Retina (tissue), 1 donor: ENCODE results near the gene CCDC51.
"Not testable (repeated sequence)": the region's sequence is repeated elsewhere in the genome, so short reads cannot be mapped to it uniquely, and the experiment has no call there.

ENCODE experiments used
- DNase-seq: peaks from one replicate; pipeline ENCODE4 v3.0.0-alpha.2; 2016

CCDC51 gene

DNA sequence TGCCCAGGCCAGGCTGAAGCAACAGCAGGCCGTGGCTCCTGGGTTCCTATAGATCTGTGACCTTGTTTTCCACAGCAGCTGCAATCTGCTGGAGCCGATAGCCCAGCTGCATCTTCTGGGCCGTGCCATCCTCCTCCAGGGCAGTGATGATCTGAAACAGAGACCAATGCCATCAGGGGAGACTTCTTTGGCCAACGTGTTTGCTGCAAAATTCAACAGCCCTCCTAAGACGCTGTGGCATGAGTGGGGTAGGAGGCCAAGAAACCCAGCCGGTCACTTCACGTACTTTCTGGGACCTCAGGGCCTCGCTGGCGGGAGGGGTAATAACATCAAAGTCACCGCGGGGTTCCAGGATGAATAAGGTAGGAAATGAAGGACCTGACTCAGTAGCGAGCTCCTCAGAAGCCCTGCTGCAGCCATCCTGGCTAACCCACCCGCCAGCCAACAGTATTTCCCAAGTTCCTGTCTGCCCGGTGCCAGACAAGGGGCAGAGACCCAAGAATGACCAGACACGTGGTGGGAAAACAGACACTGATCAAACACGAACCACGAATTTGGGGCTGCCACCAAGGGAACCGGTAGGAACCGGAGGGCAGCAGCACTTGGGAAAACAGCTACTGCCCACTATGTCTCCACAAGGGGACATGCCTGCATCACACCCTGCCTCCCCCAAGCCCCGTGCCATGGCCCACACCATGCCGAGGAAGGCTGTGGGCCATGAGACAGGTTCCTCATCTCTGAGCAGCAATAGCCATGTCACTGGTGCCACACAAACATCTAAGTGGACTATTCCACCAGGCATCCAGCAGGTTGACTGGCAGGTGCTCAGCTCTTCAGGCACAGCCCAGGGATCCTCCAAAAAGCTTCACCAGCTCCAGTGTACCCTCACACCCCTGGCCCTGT, 35.2 kb downstream of the CCDC51 start:
- DNase-seq = no peak

DNA sequence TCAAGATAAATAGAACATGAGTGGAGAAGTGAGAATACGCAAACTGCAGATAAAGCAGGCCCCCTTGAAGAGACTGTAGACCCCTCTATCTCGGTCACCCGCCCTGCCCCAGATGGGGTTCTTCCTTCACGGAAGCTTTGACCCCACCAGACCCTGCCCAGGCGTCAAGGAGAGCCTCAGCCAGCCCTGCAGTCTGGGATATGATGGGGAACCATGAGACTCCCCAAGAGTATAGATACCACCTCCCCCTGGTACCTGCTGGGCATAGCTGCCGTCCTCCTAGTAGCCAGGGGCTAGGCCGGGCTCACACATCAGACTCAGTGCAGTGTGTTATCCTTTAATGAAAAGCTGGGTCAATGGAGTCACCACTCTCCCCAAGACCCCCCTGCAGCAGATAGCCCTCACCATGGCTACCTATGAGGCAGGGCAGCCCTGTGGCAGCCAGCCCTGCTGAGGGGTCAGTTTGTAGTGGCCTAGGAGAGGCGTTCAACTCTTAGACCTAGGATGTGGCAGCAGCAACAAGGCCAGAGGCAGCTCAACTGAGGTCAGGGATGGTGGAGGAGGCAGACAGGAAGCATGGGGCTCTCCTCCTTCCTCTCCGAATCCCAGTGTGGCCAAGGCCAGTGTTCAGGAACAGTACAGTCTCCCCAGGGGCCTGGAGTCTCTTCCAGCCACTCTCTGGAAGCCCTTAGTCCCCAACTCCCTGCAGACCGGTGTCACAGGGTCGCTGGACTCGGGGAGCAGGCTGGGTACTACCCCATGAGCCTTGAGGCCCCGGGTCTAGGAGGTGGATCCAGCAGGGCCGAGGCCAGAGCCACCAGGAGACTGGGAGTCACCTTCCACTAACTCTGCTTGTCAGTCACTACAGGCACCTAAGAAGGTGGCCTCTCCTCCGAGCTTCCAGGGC, 36.1 kb downstream of the CCDC51 start:
- no peak for DNase-seq

DNA sequence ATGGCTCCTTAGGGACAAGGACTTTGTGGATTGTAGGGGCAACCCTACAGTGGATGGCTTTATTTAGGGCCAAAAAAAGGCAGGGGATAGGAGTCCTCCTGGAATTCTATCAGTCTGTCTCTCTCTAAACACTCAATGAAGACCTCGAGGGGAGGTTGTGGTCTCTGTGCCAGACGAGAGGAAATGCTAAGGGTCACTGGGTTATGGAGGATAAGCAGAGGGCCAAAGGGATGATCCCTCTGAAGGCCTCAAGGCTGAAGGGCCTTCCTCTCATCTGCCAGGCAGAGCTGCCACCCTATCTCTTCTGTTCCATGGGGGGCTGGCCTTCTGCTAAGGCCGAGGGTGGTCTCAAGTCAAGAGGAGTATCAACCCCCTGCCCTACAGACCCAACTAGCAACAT, 37.0 kb downstream of the CCDC51 start:
- DNase-seq = no peak

DNA sequence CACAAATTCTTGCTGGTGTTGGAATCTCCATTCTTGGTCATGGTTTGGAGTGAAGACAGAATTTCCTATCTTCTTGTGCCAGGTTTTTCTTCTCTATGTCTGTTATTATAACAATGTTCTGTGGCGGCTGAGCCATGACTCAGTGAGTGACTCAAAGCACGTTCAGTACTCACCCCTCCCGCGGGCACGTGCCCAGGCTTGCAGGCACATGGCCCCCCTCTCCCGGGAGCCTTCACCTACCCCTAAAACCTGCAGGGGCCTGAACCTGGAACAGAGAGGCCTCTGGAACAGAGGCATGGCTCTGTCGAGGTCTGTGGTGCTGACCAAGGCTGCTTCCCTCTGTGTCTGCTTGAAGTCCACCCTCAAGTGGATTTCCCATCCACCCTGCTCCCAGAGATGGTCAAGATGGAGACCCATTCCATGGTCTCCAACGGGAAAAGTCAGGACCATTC, 37.6 kb downstream of the CCDC51 start:
- DNase-seq = no peak

DNA sequence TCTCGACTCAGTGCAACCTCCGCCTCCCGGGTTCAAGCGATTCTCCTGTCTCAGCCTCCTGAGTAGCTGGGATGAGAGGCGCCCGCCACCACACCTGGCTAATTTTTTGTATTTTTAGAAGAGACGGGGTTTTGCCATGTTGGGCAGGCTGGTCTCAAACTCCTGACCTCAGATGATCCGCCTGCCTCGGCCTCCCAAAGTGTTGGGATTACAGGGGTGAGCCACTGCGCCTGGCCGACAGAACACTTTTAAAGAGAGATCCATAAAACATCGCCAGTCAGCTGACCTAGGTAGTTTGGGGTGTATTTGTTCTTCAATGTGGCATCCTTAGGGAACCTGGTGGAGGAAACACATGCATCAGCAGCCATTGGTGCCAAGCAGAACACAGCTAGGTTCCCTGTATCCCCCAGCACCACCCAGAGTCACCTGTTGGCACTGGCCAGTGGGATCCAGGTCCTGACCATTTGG, 38.5 kb downstream of the CCDC51 start:
- not testable (repeated sequence) for DNase-seq

DNA sequence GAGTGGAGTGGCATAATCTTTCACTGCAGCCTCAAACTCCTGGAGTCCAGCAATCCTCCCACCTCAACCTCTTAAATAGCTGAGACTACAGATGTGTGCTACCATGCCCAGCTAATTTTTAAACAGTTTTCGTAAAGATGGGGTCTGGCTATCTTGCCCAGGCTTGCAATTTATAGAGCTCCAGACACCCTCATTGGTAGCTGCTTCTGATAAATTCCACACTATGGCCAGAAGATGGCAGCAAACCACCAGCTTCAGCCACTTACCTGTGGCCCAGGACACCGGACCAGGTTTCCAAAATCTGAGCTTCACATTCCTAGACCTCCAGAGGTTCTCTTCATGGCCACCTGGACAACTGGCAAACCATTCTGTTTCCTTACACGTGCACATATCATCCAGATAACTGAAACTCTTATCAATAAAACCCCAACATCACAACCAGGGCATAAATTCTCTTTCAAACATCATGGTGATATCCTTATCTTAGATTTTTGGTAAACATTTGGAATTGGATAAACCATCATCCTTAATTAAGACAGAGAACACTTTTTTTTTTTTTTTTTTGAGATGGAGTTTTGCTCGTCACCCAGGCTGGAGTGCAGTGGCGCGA, 39.0 kb downstream of the CCDC51 start:
- peak; percentile 58 for DNase-seq

DNA sequence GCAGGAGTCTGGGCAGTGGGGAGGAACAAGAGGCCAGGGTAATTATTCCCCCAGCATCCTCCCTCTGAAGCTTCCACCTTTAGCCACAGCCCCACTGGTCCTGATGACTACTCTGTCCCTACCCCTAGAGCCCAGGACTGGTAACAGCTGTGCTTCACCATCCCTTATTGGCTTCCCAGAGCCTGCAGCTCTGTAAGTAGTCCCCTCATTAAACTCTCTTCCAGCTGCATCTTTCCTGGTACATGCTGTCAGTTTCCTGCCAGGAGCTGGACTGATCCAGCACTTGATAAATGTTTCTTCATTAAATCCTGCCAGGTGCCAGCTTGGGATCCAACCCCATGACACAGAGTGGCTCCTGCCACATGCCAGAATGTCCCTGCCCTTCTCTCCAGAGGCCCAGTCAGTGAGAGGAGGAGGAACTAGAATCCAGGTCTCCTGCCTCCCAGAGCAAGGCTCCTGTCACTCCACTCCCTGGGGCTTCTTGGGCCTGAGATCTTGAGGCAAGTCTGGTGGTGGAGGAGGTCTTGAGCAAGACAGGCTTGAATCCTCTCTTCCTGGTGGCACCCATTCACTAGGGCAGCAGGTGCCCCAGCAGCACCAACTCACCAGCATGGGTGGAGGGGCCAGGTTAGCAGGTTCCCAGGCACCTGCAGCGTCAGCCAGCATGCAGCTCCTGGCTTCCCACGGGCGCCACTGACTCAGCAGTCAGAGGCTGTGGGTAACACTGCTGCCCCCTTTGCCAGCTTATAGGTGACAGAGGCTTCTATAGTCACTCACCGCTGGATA, 40.3 kb downstream of the CCDC51 start:
- DNase-seq = no peak

DNA sequence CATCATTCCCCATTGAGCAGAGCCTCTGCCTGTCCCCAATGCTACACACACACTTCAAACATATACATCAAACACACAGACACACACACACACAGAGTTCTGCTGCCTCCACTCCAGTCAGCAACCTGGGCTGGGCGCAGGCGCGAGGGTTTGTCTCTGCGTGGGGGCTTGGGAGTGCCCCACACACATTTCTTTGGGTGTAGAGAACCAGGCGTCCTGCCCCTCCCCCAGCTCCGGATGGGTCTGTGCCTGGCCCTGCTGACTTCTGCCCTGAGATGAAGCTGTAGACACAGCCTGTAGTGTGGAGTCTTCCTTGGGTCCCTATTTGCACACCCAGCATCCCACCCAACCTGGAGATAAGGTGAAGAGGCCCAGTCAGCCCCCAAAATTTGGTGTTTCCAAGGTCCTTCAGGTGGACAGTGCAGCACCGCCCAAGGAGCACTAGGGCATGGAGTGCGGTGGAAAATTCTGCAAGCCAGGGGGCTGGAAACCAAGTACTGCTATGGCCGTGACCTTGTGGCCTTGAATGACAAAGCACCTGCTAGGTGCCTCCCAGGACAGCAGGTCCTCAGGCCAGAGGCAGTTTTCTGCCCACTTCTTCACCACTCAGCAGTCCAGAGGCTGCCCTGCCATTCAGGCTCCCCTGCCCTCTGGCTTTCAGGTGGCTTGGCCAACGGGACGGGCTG, 41.1 kb downstream of the CCDC51 start:
- no peak for DNase-seq

DNA sequence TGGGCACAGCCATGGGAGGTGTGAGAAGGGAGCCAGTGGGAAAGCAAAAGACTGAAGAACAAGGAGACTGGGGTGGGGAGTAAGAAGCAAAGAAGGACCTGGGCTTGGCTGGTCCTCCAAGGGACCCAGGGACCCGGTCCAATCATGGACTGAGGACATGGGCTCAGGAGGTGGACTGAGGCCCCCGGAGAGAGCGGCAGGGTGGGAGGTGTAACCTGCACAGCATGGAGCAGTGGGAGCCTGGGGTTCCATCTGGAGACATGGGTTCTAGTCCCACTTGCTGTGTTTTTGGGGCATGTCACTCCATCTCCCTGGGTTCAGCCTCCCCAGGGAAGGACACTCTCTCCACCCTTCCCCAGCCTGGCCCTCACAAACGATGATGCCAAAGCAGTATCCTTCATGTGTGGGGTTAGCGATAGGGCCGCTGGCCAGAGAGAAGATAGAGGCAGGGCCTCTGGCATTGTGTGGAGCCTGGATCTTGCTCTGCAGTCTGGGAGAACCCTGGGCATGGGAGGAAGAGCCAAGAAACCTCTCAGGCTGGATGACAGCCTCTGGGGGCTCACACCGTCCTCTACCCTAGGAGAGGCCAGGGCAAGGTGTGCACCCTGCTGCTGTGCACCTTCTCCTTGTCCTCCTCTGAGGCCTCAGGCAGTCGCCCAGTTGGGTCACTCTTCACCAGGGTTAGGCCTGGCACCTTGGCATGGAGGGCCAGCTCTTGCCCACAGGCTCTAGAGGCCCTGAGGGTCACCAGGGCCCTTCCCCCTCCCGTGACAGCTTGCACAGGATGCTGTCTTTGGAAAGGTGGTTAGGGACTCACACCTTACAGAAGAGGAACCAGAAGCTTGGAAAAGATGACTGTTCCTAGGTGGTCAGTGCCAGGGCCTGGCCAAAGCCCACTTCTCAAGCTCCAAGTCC, 41.9 kb downstream of the CCDC51 start:
- DNase-seq = no peak

DNA sequence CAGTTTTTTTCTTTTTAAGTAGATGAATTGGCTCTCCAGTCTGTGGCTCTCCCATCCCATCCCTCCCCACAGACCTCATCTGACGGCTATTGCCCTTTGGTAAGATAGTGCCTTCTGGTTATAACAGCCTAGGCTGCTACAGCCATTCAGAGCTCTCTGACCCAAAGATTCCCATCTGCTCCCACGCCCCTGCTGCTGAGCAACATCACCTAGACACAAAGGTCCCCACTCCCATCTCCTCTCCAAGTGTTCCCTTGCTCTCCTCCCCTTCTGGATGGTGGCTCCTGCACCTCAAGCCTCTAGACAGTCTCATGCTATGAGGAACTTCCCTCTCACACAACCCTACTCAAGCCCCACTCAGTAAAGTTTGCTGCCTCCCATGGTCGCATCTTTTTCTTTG, 44.2 kb downstream of the CCDC51 start:
- DNase-seq = no peak

DNA sequence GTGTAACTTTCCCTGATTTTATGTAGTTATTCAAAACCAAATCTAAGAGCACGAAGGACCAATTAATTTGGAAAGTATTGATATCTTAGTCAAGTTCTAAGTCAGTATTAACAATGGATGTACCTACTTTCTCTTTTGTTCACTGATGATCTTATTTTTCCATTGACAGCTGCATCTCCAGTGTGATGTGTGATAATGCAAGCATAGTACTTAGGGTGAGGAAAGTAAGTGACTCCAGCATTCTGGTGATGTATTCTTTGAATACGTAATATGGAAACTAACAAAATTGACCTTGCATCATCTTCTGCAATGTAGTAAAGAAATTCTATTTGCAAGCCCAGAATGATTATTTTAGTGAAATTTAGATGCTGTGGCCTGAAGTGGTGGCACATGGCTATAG, 45.5 kb downstream of the CCDC51 start:
- no peak for DNase-seq

DNA sequence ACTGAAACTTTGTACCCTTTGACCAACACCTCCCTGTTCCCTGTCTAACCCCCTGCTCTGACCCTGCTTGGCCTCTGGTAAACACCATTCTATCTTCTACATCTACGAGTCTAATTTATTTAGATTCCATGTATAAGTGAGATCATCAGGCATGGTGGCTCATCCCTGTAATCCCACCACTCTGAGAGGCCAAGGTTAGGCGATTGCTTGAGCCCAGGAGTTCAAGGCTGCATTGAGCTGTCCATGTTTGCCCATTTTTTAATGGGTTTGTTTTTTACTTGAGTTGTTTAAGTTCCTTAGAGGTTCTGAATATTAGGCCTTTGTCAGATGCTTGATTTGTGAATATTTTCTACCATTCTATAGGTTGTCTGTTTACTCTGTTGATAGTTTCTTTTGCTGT, 51.0 kb downstream of the CCDC51 start:
- DNase-seq = no peak

DNA sequence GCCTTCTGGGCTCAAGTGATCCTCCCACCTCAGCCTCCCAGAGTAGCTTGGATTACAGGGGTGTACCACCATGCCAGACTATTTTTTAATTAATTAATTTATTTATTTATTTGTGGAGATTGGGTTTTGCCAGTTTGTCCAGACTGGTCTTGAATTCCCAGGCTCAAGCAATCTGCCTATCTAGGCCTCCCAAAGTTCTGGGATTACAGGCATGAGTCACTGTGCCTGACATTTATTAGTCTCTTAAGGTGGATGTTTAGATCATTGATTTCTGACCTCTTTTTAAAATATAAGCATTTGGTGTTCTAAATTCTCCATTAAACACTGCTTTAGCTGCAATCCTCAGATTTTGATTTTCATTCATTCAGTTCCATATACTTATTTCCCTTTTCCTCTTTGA, 52.3 kb downstream of the CCDC51 start:
- no peak for DNase-seq
